HT-29 (cell line): Measurements from ENCODE around the gene LRRC17. TPM values are rescaled to one million over a fixed set of nuclear protein-coding genes. Genes with fewer than 3 reads are reported as not detected.
"Not testable (repeated sequence)": the region's sequence is repeated elsewhere in the genome, so short reads cannot be mapped to it uniquely, and the experiment has no call there.

Source experiments
- DNase-seq: peaks from one replicate; pipeline ENCODE4 v3.0.0-alpha.2; 2015; ENCODE audit warnings: low spot score
- total RNA-seq: library from RNA; depleted of rRNA; stranded (reverse); fragments of >200 nt; shearing (Covaris generic); gene quantifications from 2 replicates; pipeline ENCODE4 v1.2.3, GENCODE V29; 2014

Gene LRRC17
- total RNA-seq, 1 experiment from 2014 or later, result not detected

DNA sequence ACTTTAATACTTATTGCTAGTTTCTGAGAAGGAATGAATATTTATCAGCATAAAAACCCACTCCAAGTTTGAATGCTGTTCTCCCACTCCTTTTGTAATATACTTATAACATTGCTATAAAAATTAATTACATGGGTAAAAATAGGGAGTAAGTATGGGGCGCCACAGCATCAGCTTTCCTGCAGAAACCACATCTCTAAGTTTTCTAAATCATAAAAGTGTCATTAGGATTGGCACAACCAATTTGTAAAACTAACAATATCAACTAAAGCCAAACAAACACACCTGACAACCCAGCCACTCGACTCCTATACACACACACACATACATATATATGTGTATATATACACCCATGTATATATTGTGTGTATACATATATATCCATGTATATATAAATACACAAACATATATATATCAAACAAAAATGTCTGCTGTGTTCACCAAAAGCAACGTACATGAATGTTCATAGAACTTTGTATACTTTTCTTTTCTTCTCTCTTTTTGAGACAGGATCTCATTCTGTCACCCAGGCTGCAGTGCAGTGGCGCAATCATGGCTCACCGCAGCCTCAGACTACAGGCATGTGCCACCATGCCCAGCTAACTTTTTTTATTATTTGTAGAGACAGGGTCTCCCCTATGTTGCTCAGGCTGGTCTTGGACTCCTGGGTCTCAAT lies 14.8 kb upstream of the LRRC17 start:
- DNase-seq, result no peak

DNA sequence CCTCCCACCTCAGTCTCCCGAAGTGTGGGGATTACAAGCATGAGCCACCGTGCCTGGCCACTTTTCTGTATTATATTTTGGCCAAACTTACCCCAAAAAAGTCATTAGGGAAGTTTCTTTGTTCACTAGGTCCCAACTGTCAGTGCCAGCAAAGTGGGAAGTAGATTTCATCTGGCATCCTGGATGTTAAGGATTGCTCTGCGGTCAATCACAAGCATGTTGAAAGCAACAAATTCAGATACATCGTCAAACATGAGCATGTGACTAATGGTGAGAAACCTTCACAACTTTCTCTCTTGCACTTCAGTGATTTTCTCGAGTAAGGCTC lies 14.3 kb upstream of the LRRC17 start:
- DNase-seq, result no peak

DNA sequence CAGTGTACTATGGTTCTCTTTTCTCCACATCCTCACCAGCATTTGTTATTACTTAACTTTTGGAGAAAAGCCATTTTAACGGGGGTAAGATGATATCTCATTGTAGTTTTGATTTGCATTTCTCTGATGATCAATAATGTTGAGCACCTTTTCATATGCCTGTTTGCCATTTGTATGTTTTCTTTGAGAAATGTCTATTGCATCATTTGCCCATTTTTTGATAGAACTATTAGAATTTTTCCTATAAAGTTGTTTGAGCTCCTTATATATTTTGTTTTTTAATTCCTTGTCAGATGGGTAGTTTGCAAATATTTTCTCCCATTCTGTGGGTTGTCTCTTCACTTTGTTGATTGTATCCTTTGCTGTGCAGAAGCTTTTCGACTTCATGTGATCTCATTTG lies 10.7 kb upstream of the LRRC17 start:
- DNase-seq, result not testable (repeated sequence)

DNA sequence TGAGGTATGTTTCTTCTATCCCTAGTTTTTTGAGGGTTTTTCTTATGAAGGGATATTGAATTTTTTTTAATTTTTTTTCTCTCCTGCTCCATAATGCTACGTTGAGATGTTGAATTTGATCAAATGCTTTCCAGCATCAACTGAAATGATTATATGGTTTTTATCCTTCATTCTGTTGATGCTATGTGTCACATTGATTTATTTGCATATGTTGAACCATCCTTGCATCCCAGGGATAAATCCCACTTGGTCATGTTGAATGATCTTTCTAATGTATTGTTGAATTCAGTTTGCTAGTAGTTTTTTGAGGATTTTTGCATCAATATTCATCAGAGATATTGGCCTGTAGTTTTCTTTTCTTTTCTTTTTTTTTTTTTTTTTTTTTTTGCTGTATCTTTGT lies 9.2 kb upstream of the LRRC17 start:
- DNase-seq, result not testable (repeated sequence)

DNA sequence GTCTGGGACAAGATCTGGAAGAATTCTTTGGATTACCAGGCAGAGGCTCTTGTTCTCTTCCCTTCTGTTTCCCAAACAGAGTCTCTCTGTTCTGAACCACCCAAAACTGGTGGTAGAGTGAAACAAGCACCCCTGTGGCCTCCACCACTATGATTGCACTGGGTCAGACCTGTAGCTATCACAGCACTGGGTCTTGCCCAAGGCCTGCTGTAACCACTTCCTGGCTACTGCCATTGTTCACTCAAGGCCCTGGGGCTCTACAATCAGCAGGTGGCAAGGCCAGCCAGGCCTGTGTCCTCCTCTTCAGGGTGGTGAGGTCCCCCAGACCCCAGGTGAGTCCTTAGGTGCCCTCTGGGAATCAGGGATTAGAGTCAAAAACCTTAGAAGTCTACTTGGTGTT lies 4.1 kb upstream of the LRRC17 start:
- DNase-seq, result no peak

DNA sequence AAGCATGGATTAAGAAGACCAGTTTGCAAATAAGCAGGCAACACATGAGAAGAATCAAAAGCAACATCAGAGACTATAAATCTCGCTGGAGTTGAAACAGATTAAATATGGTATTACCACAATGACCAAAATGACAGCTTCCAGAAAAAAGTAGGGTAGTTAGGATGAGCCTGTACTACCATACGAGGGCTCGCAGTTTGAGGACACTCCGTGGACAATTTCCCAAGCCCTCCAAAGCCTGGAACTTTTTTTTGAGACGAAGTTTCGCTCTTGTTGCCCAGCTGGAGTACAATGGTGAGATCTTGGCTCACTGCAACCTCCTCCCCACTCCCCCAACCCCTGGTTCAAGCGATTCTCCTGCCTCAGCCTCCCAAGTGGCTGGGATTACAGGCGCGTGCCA lies 1.0 kb downstream of the LRRC17 start:
- no peak for DNase-seq

DNA sequence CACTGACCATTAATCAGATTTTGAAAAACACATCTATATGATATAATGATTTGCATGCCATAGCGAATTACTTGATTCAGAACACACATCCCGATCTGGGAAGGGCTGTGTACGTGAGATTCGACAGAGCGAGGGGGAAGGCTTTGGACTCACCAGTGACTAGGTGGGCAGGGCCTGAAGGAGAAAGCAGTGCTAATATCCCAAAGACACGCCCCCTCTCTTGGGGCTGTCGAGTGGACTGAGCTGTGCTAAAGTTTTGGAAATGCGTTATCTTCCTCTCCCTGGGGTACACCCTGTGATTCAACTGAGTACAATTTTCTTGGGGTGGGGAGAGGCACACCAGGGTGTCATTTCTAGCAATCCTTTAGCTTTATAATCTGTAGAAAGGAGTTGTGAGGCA lies 1.8 kb downstream of the LRRC17 start:
- no peak for DNase-seq

DNA sequence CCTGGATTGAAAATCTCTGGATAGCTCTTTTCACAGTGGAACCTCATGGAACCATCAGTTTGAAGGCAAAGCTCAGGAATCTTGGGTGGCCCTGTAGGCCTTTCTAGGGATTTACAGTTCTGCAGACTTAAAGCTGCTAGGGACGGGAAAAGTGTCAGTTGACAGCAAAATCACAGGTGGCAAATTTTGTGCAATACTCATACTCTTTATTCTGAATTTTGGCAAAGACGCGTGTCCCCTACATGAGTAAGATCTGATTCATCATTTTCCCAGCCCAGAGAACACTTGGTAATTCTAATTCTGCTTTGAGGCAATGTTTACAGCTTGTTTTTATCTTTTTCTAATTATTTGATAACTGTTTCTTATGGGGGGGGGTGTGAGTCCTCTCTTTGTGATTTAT lies 3.6 kb downstream of the LRRC17 start:
- no peak for DNase-seq

DNA sequence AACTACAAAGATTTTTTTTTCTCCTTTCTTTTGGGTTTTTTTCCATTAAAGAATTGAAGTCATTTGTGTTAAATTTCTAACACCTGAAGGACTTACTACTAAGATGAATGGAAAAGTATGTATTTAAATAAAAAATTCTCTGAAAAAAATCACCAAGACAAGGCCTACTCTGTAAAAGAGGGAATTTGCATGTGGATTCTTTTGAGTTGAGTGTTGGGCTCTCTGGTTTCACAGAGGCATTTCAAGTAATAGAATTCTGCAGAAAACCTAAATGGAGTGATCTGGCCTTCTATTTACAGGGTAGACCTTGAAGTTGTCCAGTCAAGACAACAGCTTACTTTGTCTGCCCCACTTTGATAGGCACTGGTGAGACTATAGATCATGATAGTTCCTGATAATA lies 4.1 kb downstream of the LRRC17 start:
- DNase-seq, result no peak

DNA sequence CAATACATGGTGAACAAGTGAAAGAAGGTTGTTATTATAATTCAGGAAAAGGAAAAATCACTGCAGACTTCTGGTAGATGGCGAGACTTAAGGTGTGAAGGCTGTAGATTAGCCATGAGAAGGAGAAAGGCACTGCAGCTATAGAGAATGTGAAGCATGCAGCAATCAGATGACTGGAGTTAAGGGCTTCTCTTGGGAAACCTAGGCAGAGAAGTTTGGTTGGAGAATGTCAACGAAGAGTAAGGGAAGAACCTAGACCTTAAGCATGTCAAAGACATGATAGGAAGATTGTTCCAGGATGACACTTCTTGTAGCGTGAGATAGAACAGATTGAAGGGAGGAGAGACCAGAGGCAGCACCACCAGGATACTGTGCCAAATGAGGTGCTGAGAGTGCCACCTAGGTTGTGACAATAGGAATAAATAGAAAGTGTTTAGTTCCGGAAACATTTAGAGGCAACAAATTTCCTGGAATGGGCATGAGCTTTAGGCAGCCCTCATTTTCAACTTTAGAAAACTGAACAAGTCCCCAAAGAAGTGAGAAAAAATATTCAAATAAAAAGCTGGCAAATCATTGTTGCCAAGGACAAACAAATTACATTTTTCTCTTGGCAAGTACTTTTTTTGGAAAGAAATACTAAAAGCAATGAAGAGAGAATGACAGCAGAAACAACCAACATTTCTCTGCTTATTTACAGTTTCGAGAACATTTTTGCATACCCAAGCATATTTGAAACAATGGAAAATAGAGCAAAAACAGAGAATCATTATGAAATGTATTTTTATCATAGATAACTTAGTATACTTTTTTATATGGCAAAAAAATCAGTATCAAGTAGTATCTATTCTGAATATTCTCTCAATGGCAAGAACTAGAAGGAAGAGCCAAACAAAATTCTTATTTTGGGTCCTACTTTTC lies 4.9 kb downstream of the LRRC17 start:
- peak; percentile 53 for DNase-seq

DNA sequence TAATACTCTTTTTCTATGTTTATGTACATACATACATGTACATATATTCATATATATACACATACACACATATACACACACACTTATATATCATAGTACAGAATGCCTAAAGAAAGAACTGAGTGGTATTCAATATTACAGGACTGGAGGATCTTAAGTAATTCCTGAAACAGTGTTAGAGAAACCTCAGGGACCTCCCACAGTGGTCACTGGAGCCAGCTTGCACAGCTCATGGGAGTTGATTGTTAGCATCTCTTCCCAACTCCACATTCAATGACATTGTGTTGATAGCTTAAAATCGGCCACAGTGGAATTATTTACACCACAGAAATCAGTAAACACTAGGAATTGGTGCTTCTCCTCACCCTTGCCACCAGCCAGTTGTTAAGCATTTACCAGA lies 6.0 kb downstream of the LRRC17 start:
- no peak for DNase-seq

DNA sequence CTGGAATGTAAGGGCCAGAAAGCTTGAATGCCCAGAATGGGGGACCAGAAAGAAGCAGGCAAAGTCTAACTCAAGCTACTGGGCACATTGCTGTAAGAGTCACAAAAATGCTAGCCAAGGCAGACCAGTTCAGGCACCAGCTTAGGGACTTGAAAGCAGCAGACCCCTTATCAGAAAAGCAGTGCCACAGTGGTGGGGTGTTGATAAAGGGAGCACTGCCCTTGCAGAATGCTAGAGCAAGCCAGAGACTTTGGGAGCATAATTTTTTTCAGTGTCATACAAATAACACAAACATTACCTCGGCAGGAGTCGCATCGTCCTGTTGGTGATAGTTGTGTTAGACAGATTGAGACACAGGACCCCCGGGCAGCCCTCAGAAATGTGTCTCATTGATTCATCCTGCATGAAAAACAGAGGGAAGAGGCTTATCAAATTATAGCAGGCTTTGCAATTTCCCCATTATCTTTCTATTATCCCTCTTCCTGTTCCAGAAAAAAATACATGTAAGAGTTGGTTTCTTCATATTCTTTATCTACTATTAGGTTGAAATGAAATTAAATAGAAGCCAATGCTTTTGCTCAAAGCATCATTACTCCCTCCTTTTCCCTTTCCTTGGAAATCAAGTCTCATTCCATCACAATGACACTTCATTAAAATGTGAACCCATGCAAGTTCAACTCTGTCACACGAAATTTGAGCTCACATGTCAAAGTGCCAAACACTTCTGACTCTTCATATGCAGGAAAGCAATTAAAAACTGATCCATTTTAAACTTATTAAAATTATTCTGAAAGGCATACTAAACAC lies 13.4 kb downstream of the LRRC17 start:
- DNase-seq, result no peak

DNA sequence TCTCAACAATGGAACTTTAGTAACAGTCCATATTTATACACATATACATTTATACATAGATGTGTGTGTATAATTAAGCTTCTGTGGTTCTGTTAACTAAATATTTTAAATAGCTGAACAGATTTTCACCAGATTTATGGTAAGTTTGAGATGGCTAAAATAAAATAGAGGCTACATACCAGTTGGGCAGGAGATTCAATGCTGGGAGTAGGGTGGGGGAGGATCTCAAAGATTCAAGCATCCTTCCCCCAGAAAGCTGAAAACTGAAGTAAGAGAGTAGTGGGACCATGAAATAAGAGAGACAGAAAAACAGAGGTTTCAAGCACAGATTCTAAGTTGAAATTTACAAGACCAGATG lies 14.0 kb downstream of the LRRC17 start:
- DNase-seq, result no peak

DNA sequence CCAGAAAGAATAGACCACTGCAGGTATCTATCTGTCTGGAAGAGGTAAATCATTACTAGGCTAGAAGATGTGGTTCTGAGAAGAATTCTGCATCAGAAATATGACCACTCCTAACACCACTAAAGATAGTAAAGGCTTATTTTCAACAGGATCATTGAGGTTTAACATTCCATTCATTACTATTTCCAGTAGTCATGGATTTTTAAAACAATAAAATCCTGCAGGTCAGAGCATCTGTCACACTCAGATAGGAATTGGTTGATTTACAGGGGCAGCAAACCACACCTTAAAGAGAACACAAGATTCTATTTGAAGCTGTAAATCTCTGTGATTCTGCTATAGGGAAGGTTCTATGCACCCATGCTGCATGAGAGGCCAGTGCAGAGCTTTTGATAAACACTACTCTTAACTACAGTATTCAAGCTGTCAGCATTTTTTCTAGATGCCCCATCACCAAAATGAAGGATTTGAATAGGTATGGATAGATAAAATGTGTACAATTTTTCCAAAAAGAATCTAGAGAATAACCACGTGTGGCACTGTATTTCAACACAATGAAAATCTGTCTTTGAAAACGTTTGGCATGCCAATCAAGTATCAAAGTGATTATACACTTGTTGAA lies 14.6 kb downstream of the LRRC17 start:
- DNase-seq, result no peak

DNA sequence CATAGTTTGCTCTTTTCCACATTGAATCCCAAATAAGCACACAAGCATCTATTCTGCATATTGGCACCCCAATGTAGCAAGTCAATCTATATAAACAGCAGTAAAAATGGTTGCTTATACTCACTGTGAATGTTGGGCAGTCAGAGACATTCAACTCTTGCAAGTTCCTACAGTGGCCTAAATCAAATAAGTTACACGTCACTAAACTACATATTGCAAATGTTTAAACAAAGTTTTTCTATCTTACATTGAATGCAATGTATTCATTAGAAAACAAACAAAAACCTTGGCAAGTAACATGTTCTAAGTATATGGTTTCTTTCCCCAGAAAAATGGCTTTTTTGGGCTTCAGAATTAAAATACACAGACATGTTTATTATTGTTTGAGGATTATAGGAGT lies 19.0 kb downstream of the LRRC17 start:
- no peak for DNase-seq

DNA sequence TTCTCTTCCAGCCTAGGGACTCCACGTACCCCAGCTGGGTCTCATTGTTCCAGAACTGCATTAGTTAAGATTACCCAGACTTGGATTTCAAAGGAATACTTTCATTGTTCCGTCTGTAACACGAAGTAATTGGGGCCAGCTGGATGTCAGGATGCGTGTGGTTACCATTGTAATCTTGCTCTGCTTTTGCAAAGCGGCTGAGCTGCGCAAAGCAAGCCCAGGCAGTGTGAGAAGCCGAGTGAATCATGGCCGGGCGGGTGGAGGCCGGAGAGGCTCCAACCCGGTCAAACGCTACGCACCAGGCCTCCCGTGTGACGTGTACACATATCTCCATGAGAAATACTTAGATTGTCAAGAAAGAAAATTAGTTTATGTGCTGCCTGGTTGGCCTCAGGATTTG lies 21.0 kb downstream of the LRRC17 start:
- DNase-seq, result no peak

DNA sequence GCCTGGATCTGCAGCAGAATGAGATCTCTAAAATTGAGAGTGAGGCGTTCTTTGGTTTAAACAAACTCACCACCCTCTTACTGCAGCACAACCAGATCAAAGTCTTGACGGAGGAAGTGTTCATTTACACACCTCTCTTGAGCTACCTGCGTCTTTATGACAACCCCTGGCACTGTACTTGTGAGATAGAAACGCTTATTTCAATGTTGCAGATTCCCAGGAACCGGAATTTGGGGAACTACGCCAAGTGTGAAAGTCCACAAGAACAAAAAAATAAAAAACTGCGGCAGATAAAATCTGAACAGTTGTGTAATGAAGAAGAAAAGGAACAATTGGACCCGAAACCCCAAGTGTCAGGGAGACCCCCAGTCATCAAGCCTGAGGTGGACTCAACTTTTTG lies 21.4 kb downstream of the LRRC17 start:
- no peak for DNase-seq

DNA sequence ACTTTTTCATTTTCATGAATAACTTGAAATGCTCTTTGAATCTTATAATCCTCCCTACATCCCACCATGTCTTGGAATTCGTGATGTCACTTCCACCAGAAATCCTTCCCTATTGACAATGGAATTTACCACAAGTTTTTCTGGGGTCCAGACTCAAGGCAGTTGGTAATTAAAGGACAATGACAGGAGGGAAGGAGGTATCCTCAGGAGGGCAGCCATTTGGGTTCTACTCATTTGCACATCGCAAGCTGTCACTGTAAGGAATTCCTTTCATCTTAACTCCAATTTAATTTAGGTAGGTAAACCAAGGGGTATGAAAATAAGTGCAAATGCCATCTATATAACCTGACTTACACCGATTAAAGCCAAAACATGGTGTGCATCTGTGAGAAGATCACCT lies 21.9 kb downstream of the LRRC17 start:
- DNase-seq, result no peak

DNA sequence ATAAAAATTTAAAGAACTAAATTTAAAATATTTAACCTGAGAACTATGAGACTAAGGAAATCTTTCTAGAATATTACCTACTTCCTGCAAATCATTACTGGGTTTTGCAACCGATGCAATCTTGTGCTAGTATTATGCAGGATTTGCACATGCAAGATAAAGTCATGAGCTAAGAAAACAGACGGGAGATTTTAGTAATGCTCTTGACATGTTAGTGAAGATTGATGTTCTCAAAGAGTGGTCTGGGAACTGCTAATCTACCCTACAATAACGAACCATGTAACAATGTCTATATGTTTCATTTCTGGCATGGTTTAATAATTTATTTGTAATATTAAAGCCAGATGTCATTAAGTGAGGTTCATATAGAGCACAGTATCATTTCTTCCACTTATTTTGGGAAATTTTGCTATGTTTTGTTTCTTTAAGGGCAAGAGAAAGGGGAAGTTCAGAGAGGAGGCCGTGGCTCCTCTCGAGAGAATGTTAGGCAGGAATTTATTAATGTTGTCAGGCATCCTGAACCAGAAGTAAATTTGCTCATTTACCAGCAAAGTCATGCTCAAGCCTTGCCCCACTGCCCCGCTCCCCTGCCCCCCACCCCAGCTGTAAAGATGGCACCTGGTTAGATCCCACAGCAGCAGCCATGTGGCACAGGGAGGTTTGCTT lies 22.8 kb downstream of the LRRC17 start:
- no peak for DNase-seq

DNA sequence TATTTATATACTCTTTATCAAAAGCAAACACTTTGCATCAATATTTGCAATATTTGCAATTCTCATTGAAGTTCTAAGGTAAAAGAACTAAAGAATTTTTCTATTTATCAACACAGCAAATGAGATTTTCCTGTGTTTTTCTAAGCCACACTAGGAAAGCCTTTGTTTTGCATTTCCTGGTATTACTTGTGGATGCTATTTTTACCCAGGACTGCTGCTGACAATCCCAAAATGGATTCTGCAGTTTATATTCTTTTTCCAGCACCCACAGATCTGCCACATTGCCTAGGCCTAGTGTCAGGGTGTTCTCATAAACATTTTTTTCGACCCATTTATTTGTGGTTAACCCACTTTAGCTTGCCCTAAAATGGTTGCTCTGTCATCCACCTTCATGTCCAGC lies 25.9 kb downstream of the LRRC17 start:
- DNase-seq, result no peak

DNA sequence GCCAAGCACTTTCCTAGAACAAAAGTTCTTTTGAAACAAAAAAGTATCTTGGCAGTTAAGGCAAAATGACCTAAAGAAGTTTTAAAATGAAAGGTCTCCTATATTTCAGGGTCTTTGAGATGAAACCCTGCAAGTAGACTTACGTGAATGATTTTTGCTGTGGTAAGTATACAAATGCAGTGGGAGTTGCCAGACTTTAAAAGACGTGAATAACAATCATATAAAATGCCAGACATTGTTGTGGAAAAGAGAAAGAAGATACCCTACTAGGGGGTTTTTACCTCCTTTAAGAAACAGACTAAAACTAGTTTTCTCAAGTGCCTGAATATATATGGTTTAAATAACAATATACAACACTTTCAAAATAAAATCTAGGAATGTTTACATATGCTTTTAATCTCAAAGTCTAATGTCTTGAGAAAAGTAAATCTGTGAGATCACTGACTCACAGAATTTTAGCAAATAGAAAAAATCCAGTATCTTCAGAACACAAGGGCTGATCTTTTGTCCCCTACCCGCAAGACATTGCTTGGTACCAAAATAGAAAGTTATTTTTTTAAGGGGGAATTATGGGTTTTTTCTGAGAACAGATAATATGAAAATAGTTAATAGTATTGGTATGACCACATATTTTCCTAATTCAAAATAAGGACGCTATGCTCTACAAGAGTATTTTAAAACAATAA lies 29.5 kb downstream of the LRRC17 start:
- no peak for DNase-seq
